Endodermal cell (in vitro differentiated cells): ENCODE results near the gene MYO5B. TPM values are rescaled to one million over a fixed set of nuclear protein-coding genes. Genes with fewer than 3 reads are reported as not detected.
A peak's percentile ranks its signal among the peaks of the same experiment; 100 is the strongest.

Experiments used
- DNase-seq: peaks from one replicate; pipeline ENCODE4 v3.0.0-alpha.2; 2017
- H3K27ac ChIP-seq: 2 replicates; pipeline ENCODE4 v1.5.1; 2013; ENCODE audit warnings: mild to moderate bottlenecking, low read depth, low read length, moderate library complexity
- H3K27me3 ChIP-seq: 2 replicates; pipeline ENCODE4 v1.6.1; 2013; ENCODE audit warnings: mild to moderate bottlenecking, low read length, moderate library complexity; ENCODE audit not compliant: insufficient read depth, control insufficient read depth, poor library complexity, severe bottlenecking
- H3K36me3 ChIP-seq: 2 replicates; pipeline ENCODE4 v1.7.0; 2013; ENCODE audit warnings: mild to moderate bottlenecking, low read length, moderate library complexity; ENCODE audit not compliant: control insufficient read depth, insufficient read depth
- H3K4me1 ChIP-seq: one replicate; pipeline ENCODE4 v1.7.0; 2013; ENCODE audit warnings: low read length; ENCODE audit not compliant: control insufficient read depth, insufficient read depth
- H3K4me3 ChIP-seq: 2 replicates; pipeline ENCODE4 v1.5.1; 2013; ENCODE audit warnings: mild to moderate bottlenecking, low read length, moderate library complexity
- H3K9ac ChIP-seq: 2 replicates; pipeline ENCODE4 v1.6.1; 2013; ENCODE audit warnings: mild to moderate bottlenecking, low read length, moderate library complexity; ENCODE audit not compliant: poor library complexity, severe bottlenecking; ENCODE audit errors: extremely low read depth
- H3K9me3 ChIP-seq: 2 replicates; pipeline ENCODE4 v1.6.1; 2013; ENCODE audit warnings: mild to moderate bottlenecking, low read length, moderate library complexity; ENCODE audit not compliant: control insufficient read depth
- H3K27ac Mint-ChIP-seq: 2 replicates; pipeline ENCODE4 v1.8.0; 2020; ENCODE audit warnings: mixed read lengths
- H3K27me3 Mint-ChIP-seq: 2 replicates; pipeline ENCODE4 v1.8.0; 2021; ENCODE audit warnings: mild to moderate bottlenecking, mixed read lengths; ENCODE audit not compliant: insufficient read depth
- H3K36me3 Mint-ChIP-seq: 2 replicates; pipeline ENCODE4 v1.8.0; 2020; ENCODE audit warnings: low read depth, mixed read lengths
- H3K4me1 Mint-ChIP-seq: 2 replicates; pipeline ENCODE4 v1.8.0; 2020; ENCODE audit warnings: mixed read lengths
- H3K4me3 Mint-ChIP-seq: 2 replicates; pipeline ENCODE4 v1.8.0; 2020; ENCODE audit warnings: mild to moderate bottlenecking, moderate library complexity, mixed read lengths
- H3K9me3 Mint-ChIP-seq: 2 replicates; pipeline ENCODE4 v1.8.0; 2020; ENCODE audit warnings: mild to moderate bottlenecking, mixed read lengths
- WGBS, 2 experiments: methylation state at CpG; one replicate each; pipeline versions ENCODE4 v1.1.5 to v1.1.7; 2013; ENCODE audit warnings: missing lambda C conversion rate in 2 of 2, mixed read lengths in 1 of 2; ENCODE audit not compliant: insufficient coverage in 1 of 2, insufficient read length in 1 of 2; 5-methylcytosine and 5-hydroxymethylcytosine counted together
- total RNA-seq, 2 donors: library from RNA; stranded (reverse); fragmentation: NEBNext Ultra II Directional in 1 of 2; extraction: Animal tissue kit (Norgen Biotek cat#: 25700) in 1 of 2; gene quantifications; 2 replicates in 1 of 2; 3 replicates in 1 of 2; pipeline ENCODE4 v1.2.1, GENCODE V29; 2021
- TF ChIP-seq, protein P1 (sequence below): fragments of 200-600 bp; sonication (generic); conservative IDR thresholded peaks from 2 replicates; pipeline ENCODE4 v1.5.0; 2021; ENCODE audit warnings: antibody characterized with exemption, mild to moderate bottlenecking

The MYO5B gene
- total RNA-seq, 2 donors from 2014 or later = 12.2 to 16.8 TPM

DNA sequence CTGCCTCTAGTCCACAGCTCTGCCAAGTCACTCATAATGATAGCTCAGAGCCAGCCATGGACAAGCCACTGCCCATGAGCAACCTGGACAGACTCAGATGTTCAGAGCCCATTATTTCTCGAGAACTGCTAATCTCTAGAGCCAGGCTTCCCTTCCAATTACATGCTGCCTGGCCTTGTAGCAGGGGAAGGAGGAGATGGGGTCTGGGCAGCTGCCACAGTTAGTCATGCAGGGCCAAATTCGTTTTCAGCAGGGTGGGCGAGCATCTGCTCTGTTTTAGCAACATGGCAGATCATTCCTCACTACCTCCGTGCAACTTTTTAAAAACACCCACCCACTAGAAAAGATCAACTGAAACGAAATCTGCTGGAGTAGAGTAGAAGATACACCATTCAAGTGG is 141.8 kb downstream of the MYO5B start:
- Mint-ChIP-seq H3K27ac (no peak overlapping the region), H3K4me1 (peaks cover 2% of the 10 kb centered on the region), H3K4me3 (no peak overlapping the region), H3K9me3 (no peaks in the 10 kb centered on the region), H3K36me3 (no peaks in the 10 kb centered on the region), H3K27me3 (peaks cover 23% of the 10 kb centered on the region)
- no peaks in the 10 kb centered on the region for H3K36me3 ChIP-seq
- no peak for DNase-seq
- H3K27ac ChIP-seq = no peak overlapping the region
- 88% methylated on average over 5 of the region's 5 CpGs; no CpG with 5 or more reads in 1 of the 2 experiments for WGBS, 2 experiments
- no peak overlapping the region for H3K9ac ChIP-seq
- peaks cover 31% of the 10 kb centered on the region for H3K27me3 ChIP-seq
- H3K4me1 ChIP-seq = no peaks in the 10 kb centered on the region
- TF ChIP-seq, protein P1, sequence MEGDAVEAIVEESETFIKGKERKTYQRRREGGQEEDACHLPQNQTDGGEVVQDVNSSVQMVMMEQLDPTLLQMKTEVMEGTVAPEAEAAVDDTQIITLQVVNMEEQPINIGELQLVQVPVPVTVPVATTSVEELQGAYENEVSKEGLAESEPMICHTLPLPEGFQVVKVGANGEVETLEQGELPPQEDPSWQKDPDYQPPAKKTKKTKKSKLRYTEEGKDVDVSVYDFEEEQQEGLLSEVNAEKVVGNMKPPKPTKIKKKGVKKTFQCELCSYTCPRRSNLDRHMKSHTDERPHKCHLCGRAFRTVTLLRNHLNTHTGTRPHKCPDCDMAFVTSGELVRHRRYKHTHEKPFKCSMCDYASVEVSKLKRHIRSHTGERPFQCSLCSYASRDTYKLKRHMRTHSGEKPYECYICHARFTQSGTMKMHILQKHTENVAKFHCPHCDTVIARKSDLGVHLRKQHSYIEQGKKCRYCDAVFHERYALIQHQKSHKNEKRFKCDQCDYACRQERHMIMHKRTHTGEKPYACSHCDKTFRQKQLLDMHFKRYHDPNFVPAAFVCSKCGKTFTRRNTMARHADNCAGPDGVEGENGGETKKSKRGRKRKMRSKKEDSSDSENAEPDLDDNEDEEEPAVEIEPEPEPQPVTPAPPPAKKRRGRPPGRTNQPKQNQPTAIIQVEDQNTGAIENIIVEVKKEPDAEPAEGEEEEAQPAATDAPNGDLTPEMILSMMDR = no peak
- H3K4me3 ChIP-seq = no peak overlapping the region
- H3K9me3 ChIP-seq = no peaks in the 10 kb centered on the region

DNA sequence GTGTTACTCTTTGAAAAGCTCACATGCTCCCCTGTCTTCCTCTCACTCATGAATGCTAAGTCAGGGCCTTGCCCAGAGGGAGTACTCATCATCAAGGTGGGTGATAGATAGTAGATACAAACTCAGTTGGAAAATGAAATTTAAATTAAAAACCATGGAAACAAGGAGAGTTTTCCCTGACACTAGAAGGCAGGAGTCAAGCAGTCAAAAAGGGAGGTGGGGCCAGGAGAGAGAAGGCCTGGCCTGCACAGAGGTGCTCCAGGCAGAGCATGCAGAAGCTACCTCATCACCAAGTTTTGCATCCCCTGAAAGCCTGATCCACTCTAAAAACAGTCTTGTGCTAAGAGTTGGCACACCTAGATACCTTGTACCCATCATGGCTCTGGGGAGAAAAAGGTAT is 143.7 kb downstream of the MYO5B start:
- H3K4me3 Mint-ChIP-seq = no peak overlapping the region
- Histone ChIP-seq H3K4me3 (no peak overlapping the region), H3K27ac (no peak overlapping the region), H3K9ac (no peak overlapping the region), H3K27me3 (peaks cover 19% of the 10 kb centered on the region), H3K9me3 (no peaks in the 10 kb centered on the region), H3K36me3 (no peaks in the 10 kb centered on the region), H3K4me1 (no peaks in the 10 kb centered on the region)
- H3K9me3 Mint-ChIP-seq = no peaks in the 10 kb centered on the region
- H3K4me1 Mint-ChIP-seq = no peaks in the 10 kb centered on the region
- H3K36me3 Mint-ChIP-seq = no peaks in the 10 kb centered on the region
- peak; percentile 65 for DNase-seq
- no peak overlapping the region for H3K27ac Mint-ChIP-seq
- TF ChIP-seq, protein P1 = peak; percentile 72
- peaks cover 15% of the 10 kb centered on the region for H3K27me3 Mint-ChIP-seq

DNA sequence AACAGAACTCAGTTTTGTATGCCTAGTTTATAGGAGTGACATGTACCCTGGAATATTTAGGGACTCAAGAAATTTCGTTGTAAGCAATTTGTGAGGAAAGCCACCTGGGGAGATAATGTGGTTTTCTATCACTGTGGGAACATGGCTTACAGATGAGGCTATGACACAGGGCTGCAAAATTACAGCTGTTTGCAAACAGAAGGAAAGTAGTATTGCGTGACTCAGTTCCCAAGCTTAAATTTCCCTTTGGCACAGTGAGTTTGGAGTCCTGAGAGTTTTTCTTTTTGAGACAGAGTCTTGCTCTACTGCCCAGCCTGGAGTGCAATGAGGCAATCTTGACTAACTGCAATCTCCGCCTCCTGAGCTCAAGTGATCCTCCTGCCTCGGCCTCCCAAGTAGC is 149.8 kb downstream of the MYO5B start:
- Mint-ChIP-seq H3K27me3 (peaks cover 2% of the 10 kb centered on the region), H3K36me3 (no peaks in the 10 kb centered on the region)
- WGBS, 2 experiments = 40 to 89% methylated on average over 1 to 4 of the region's 4 CpGs

More for the DNA sequence above, 149.8 kb downstream of the MYO5B start:
- H3K9me3 Mint-ChIP-seq = no peaks in the 10 kb centered on the region
- TF ChIP-seq, protein P1 = no peak
- no peaks in the 10 kb centered on the region for H3K36me3 ChIP-seq
- H3K9ac ChIP-seq = no peak overlapping the region
- H3K4me3 ChIP-seq = no peak overlapping the region
- no peak overlapping the region for H3K4me3 Mint-ChIP-seq
- no peak overlapping the region for H3K27ac Mint-ChIP-seq
- H3K4me1 ChIP-seq = no peaks in the 10 kb centered on the region
- H3K27ac ChIP-seq = no peak overlapping the region
- H3K27me3 ChIP-seq = peaks cover 7% of the 10 kb centered on the region
- H3K4me1 Mint-ChIP-seq = no peaks in the 10 kb centered on the region
- no peak for DNase-seq
- H3K9me3 ChIP-seq = no peaks in the 10 kb centered on the region
